Stimulated activated CD8-positive, alpha-beta memory T cell treated with anti-CD3 and anti-CD28 coated beads, Interleukin-12 subunit alpha, Interleukin-12 subunit beta, amount 100 ng/mL, for 24 hours (primary cell): ENCODE data around the gene PLD6.
"Not testable (repeated sequence)": the region's sequence is repeated elsewhere in the genome, so short reads cannot be mapped to it uniquely, and the experiment has no call there.

Experiments
- DNase-seq: peaks from one replicate; pipeline ENCODE4 v3.0.0-alpha.2; 2020; ENCODE audit errors: extremely low read depth

Gene PLD6, protein sequence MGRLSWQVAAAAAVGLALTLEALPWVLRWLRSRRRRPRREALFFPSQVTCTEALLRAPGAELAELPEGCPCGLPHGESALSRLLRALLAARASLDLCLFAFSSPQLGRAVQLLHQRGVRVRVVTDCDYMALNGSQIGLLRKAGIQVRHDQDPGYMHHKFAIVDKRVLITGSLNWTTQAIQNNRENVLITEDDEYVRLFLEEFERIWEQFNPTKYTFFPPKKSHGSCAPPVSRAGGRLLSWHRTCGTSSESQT

GRCh38 chr17:17206124-17206912 lies at the start of gene PLD6:
Gene PLD6, minus strand, starts transcription at chr17:17206333. Its CDS starts 47 bp downstream, at chr17:17206286.
- DNase-seq = peak; percentile 70

DNA sequence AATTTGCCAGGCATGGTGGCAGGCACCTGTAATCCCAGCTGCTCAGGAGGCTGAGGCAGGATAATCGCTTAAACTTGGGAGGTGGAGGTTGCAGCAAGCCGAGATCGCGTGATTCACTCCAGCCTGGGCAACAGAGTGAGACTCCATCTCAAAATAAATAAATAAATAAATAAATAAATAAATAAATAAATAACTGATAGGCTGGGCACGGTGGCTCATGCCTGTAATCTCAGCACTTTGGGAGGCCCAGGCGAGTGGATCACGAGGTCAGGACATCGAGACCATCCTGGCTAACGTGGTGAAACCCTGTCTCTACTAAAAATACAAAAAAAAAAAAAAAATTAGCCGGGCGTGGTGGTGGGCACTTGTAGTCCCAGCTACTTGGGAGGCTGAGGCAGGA lies 49.6 kb upstream of the PLD6 start:
- DNase-seq = not testable (repeated sequence)

- DNase-seq = no peak
These were observed 47.9 kb upstream of the PLD6 start for GRCh38 chr17:17254036-17254435.

DNA sequence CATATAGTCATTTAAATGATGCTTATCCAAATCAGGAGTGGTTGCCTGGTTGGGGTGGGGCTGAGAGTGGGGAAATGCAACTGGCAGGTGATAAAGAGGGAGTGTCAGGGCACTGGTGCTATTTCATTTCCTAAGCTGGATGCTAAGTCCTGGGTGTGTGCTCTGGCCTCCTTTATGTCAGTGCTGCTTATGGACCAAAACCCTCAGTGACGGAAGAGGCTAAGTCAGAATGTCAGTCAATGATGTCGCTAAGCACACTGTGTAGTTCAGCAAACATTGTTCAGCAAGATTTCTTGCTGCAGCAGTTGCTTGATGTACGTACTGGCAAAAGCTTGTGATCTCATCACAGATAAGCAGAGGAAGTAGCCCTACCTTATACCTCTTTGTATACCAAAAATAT lies 47.3 kb upstream of the PLD6 start:
- no peak for DNase-seq

- no peak for DNase-seq
These were observed 46.1 kb upstream of the PLD6 start for GRCh38 chr17:17252149-17252661.

DNA sequence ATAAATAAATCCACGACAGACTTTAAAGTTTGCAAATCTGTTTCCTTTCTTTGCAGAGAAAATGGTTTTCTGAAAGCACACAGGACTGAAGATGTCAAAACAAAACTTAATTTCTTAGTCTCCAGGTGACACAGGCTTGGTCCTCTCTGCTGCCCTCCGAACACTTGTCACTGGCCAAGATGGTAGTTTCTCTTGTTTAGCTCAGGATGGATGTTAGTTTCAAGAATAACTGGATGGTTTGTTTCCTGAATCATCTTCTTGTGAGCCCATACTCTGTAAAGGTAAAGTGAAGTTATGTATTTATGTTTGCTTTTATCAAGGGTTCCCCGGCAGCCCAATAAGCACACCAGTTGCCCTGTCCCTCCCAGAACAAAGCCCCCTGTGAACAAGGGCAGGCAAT lies 40.7 kb upstream of the PLD6 start:
- no peak for DNase-seq

DNA sequence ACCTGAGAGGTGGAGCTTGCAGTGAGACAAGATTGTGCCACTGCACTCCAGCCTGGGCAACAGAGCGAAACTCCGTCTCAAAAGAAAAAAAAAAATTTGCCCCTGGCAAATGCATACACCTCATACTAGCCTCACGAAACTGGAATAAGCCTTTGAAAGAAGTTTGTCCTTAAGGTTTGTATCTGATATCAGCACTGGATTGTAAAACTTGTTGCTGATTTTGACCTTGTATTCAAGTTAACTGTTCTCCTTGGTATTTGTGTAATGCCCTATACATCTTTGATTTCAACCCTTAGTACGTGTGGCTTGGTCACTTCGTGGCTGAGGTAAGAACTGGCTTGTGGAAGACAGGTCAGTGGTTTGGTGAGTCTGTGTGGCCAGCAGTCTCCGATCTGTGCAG lies 37.0 kb upstream of the PLD6 start:
- DNase-seq = no peak

GRCh38 chr17:17242246-17242645 lies 36.1 kb upstream of the PLD6 start:
- DNase-seq = no peak

- no peak for DNase-seq
These were observed 35.5 kb upstream of the PLD6 start for GRCh38 chr17:17241656-17242055.

DNA sequence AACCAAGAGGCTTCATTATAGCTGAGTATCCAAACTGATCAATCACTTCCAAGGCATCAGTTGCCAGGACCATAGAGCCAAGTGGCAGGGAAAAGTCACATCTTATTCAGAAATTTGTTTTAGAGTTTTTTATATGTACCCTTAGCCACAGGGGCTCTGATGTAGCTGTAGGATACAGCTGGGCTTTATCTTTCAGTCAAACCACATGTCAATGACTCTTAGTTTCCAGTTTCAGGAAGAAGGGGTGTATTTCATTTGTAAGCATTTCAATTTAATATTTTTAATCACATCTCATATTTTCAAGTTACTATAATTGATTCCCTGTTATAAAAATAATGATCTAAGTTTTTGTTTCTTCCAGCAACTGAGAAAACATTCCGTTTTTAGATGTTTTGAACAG lies 33.7 kb upstream of the PLD6 start:
- no peak for DNase-seq

- DNase-seq = peak; percentile 83
These were observed 31.1 kb upstream of the PLD6 start, which contains the start of gene FLCN for GRCh38 chr17:17237026-17237799. Gene FLCN, minus strand, starts transcription at chr17:17237168. Its CDS starts 9,031 bp downstream, at chr17:17228137.

GRCh38 chr17:17236295-17237025 lies 30.3 kb upstream of the PLD6 start:
- DNase-seq = no peak

DNA sequence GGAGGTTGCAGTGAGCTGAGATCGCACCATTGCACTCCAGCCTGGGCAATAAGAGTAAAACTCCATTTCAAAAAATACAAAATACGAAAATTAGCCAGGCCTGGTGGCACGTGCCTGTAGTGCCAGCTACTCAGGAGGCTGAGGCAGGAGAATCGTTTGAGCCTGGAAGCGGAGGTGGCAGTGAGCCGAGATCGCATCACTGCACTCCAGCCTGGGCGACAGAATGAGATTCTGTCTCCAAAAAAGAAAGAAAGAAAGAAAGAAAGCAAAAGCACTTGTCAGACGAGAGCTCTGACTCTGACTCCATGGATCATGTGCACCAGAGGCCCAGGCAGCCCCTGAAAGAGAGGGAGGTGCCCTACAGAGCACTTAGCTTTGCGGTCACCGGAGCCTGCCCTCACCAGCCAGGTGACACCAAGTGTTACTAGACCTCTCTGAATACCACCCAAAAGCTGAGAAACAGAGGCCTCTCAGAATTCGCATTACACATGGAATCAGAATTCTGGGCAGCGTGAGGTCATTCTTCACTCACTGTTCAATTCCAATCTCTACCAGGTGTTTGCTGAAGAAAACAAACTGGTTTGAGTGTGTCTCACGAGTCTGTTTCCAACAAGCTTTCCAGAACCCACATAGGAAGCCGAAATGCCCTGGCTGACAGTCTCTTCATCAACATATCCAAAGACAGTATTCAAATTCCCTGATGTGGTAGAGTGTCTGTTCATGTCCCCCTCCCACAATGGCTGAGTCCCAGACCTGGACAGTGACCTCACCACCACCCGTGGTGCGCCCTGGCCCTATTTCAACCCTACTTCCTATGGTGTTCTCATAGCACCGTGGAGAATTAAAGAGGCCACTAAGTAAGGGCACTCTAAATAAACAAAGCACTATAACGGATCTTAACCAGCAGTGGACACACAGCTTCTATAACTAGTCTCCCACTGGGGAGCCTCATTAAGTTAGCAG lies 29.4 kb upstream of the PLD6 start:
- DNase-seq = no peak

DNA sequence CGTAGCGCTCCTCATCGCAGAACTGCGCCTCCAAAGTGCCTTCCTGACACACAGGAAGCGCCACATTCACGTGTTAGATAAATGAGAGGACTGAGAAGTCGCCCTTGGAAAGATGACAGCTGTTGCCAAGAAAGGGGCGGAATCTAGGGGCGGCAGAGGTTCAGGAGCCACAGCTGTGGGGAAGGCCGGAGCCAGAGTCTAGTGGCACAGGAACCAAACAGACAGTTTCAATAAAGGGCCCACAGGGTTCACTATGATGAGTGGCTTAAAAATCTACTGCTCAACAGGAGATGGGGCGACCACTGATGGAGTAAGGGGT lies 26.1 kb upstream of the PLD6 start:
- DNase-seq = no peak

GRCh38 chr17:17231621-17232302 lies 25.6 kb upstream of the PLD6 start:
- DNase-seq = no peak

- DNase-seq = no peak
These were observed 23.6 kb upstream of the PLD6 start for GRCh38 chr17:17229416-17230384.

GRCh38 chr17:17228521-17229279 lies 22.6 kb upstream of the PLD6 start:
- no peak for DNase-seq
